Ishikawa (cell line): Measurements from ENCODE around the gene ARMH4.

ENCODE experiments used
- CEBPB ChIP-seq: IDR thresholded peaks from 2 replicates; pipeline ENCODE4 v1.6.1; 2012
- CREB1 ChIP-seq: IDR thresholded peaks from 2 replicates; pipeline ENCODE4 v1.6.1; 2012; ENCODE audit warnings: low read depth
- EGR1 ChIP-seq: IDR thresholded peaks from 2 replicates; pipeline ENCODE4 v1.6.1; 2012
- EP300 ChIP-seq: IDR thresholded peaks from 2 replicates; pipeline ENCODE4 v1.6.1; 2012; ENCODE audit warnings: borderline replicate concordance
- FOXM1 ChIP-seq: IDR thresholded peaks from 2 replicates; pipeline ENCODE4 v1.6.1; 2012; ENCODE audit warnings: low read depth, borderline replicate concordance
- NFIC ChIP-seq: IDR thresholded peaks from 2 replicates; pipeline ENCODE4 v1.6.1; 2012
- RAD21 ChIP-seq: IDR thresholded peaks from 2 replicates; pipeline ENCODE4 v1.6.1; 2012; ENCODE audit warnings: low read depth
- REST ChIP-seq: IDR thresholded peaks from 2 replicates; pipeline ENCODE4 v1.6.1; 2012; ENCODE audit warnings: low read depth, mild to moderate bottlenecking
- TAF1 ChIP-seq: IDR thresholded peaks from 2 replicates; pipeline ENCODE4 v1.6.1; 2012; ENCODE audit warnings: low read depth, mild to moderate bottlenecking
- TCF12 ChIP-seq: IDR thresholded peaks from 2 replicates; pipeline ENCODE4 v1.6.1; 2012; ENCODE audit warnings: low read depth
- TEAD4 ChIP-seq: IDR thresholded peaks from 2 replicates; pipeline ENCODE4 v1.6.1; 2012
- USF1 ChIP-seq: IDR thresholded peaks from 2 replicates; pipeline ENCODE4 v1.6.1; 2012
- YY1 ChIP-seq: IDR thresholded peaks from 2 replicates; pipeline ENCODE4 v1.6.1; 2012; ENCODE audit warnings: low read depth
- ZBTB7A ChIP-seq: IDR thresholded peaks from 2 replicates; pipeline ENCODE4 v1.6.1; 2012; ENCODE audit warnings: low read depth
- TF ChIP-seq, protein P1 (sequence below): IDR thresholded peaks from 2 replicates; pipeline ENCODE4 v1.6.1; 2012

ARMH4 gene

DNA sequence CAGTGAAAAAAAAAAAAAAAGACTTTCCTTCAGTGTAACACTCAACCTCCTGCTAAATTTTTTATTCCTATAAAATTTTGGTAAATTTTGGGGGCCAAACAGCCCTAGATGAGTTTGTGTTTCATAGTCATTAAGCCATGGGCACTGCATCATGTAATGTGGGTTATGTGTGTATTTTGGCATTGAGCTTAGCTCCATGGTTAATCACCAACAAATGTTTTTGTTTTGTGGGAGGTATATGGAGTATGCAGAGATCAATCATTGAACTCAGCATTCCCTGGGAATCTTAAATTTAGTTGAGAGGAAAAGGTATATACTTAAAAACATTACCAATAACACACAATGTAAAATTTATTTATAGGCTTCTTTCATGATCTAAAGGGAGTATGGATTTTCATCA lies 8.5 kb upstream of the ARMH4 start:
- TF ChIP-seq EP300 = no peak
- TF ChIP-seq REST = no peak
- TF ChIP-seq CREB1 = no peak
- TF ChIP-seq TAF1 = no peak
- no peak for TF ChIP-seq USF1
- no peak for TF ChIP-seq YY1
- TF ChIP-seq TEAD4 = no peak
- no peak for TF ChIP-seq FOXM1
- no peak for TF ChIP-seq TCF12
- TF ChIP-seq EGR1 = no peak
- no peak for TF ChIP-seq CEBPB
- TF ChIP-seq NFIC = no peak
- TF ChIP-seq RAD21 = no peak
- no peak for TF ChIP-seq ZBTB7A
- TF ChIP-seq, protein P1, sequence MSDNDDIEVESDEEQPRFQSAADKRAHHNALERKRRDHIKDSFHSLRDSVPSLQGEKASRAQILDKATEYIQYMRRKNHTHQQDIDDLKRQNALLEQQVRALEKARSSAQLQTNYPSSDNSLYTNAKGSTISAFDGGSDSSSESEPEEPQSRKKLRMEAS = no peak

GRCh38 chr14:58151133-58152013 lies 640 bp downstream of the ARMH4 start:
- TF ChIP-seq CEBPB (no peak), REST (no peak), USF1 (no peak), ZBTB7A (no peak), TCF12 (no peak), EGR1 (no peak), EP300 (no peak)
- TF ChIP-seq, protein P1 = no peak

DNA sequence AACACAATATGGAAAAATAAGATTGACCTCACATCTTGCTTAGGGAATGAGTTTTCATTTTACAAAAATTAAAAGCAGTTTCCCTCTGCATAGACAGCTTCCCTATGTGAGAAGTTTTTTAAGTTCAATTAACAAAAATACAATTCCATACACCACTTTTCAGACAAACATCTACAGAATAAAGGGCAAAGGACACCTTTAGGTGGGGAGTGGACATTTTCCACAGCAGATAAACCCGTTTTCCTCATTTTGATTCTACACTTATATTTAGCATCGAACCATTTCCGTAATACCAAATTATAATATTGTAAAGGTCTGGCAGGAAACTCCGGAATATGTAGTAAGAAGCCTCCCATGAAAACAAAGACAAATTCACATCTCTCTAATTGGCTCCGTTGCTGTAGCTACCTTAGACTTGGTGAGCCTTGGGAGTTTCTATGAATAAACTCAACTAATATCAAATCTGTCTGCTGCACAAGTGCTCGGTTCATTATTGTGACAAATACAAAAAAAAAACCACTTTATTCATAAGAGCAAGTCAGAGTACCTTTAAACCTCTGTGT lies 1.7 kb downstream of the ARMH4 start:
- TF ChIP-seq TAF1 (no peak), FOXM1 (no peak), RAD21 (no peak), YY1 (no peak), TCF12 (no peak), EGR1 (no peak), USF1 (no peak), ZBTB7A (no peak), REST (no peak), NFIC (no peak), CEBPB (no peak), TEAD4 (no peak), CREB1 (no peak), EP300 (no peak)
- TF ChIP-seq, protein P1 = no peak
